GM23248 (cell line): ENCODE results near the gene TLCD3A. TPM values are rescaled to one million over a fixed set of nuclear protein-coding genes. Genes with fewer than 3 reads are reported as not detected.

Experiments used
- DNase-seq: peaks from one replicate; pipeline ENCODE4 v3.0.0-alpha.2; 2015
- H2AFZ ChIP-seq: fragments of 200-600 bp; sonication (generic); 2 replicates; pipeline ENCODE4 v1.6.1; 2016; ENCODE audit warnings: antibody characterized with exemption
- H3F3A ChIP-seq: fragments of 200-600 bp; sonication (generic); 2 replicates; pipeline ENCODE4 v1.6.1; 2016; ENCODE audit warnings: mild to moderate bottlenecking, antibody characterized with exemption, mixed run types; ENCODE audit not compliant: insufficient read depth
- H3K27ac ChIP-seq: fragments of 200-600 bp; sonication (generic); 2 replicates; pipeline ENCODE4 v1.5.1; 2016; ENCODE audit warnings: mild to moderate bottlenecking
- H3K27me3 ChIP-seq: fragments of 200-600 bp; sonication (generic); replicated peaks from 2 replicates; pipeline ENCODE4 v1.6.1; 2016; ENCODE audit warnings: mild to moderate bottlenecking; ENCODE audit not compliant: insufficient read depth
- H3K36me3 ChIP-seq: fragments of 200-600 bp; sonication (generic); 2 replicates; pipeline ENCODE4 v1.6.1; 2016; ENCODE audit warnings: low read depth, mild to moderate bottlenecking
- H3K4me1 ChIP-seq: fragments of 200-600 bp; sonication (generic); 2 replicates; pipeline ENCODE4 v1.6.1; 2016; ENCODE audit warnings: mild to moderate bottlenecking; ENCODE audit not compliant: insufficient read depth
- H3K4me2 ChIP-seq: fragments of 200-600 bp; sonication (generic); one replicate; pipeline ENCODE4 v1.6.1; 2016; ENCODE audit warnings: mild to moderate bottlenecking; ENCODE audit not compliant: unreplicated experiment
- H3K4me3 ChIP-seq: fragments of 200-600 bp; sonication (generic); 2 replicates; pipeline ENCODE4 v1.5.1; 2016; ENCODE audit warnings: mild to moderate bottlenecking
- H3K79me2 ChIP-seq: fragments of 200-600 bp; sonication (generic); 2 replicates; pipeline ENCODE4 v1.6.1; 2016; ENCODE audit warnings: mild to moderate bottlenecking; ENCODE audit not compliant: insufficient read depth
- H3K9ac ChIP-seq: fragments of 200-600 bp; sonication (generic); 2 replicates; pipeline ENCODE4 v1.6.1; 2016; ENCODE audit warnings: mild to moderate bottlenecking
- H3K9me2 ChIP-seq: fragments of 200-600 bp; sonication (generic); 2 replicates; pipeline ENCODE4 v1.6.1; 2016; ENCODE audit warnings: mixed run types, mild to moderate bottlenecking, moderate library complexity; ENCODE audit not compliant: insufficient read depth
- H3K9me3 ChIP-seq: fragments of 200-600 bp; sonication (generic); one replicate; pipeline ENCODE4 v1.6.1; 2017; ENCODE audit warnings: low read depth
- H4K20me1 ChIP-seq: fragments of 200-600 bp; sonication (generic); 2 replicates; pipeline ENCODE4 v1.6.0; 2016; ENCODE audit not compliant: insufficient read depth
- EZH2 ChIP-seq: fragments of 200-600 bp; sonication (generic); IDR thresholded peaks from 2 replicates; pipeline ENCODE4 v1.6.1; 2018; ENCODE audit warnings: antibody characterized with exemption, mild to moderate bottlenecking; ENCODE audit not compliant: insufficient read depth, poor library complexity, severe bottlenecking
- EZH2phosphoT487 ChIP-seq: fragments of 200-600 bp; sonication (generic); IDR thresholded peaks from 2 replicates; pipeline ENCODE4 v1.6.1; 2018; ENCODE audit warnings: antibody characterized with exemption, moderate library complexity, mild to moderate bottlenecking, low read depth; ENCODE audit not compliant: insufficient read depth
- WGBS, 2 experiments: methylation state at CpG; one replicate each; pipeline ENCODE4 v1.1.6; 2015 to 2017; ENCODE audit warnings: low lambda C conversion rate in 2 of 2, low coverage in 1 of 2; ENCODE audit errors: missing lambda C conversion rate in 2 of 2; 5-methylcytosine and 5-hydroxymethylcytosine counted together
- in situ Hi-C: fragments of 300-500 bp; cut with MboI; formaldehyde crosslinking; loops from 2 replicates; pipeline ENCODE4 v1.15.0; 2020
- polyA plus RNA-seq: library from polyadenylated mRNA; unstranded; fragments of >200 nt; fragmentation: Nextera tagmentation; extraction: Ambion mirVana; gene quantifications from 2 replicates; pipeline ENCODE4 v1.2.1, GENCODE V29; 2016
- total RNA-seq: library from RNA; depleted of rRNA; stranded (reverse); fragments of >200 nt; shearing (Covaris generic); gene quantifications from 2 replicates; pipeline ENCODE4 v1.2.3, GENCODE V29; 2014

Gene TLCD3A
- total and polyA plus RNA-seq, 2 experiments from 2014 or later: 42.2 to 56.4 TPM

- H2AFZ ChIP-seq: no peak overlapping the region
- peaks cover 44% of the 10 kb centered on the region for H3K36me3 ChIP-seq
- DNase-seq: no peak
Measured at GRCh38 chr17:773467-774312, 41.3 kb downstream of the TLCD3A start.

GRCh38 chr17:774313-774584 is 41.9 kb downstream of the TLCD3A start:
- no peaks in the 10 kb centered on the region for H3K9me2 ChIP-seq
- no peak overlapping the region for H3K27ac ChIP-seq
- H3K4me3 ChIP-seq: no peak overlapping the region
- in situ Hi-C loops: no loop called here
- H2AFZ ChIP-seq: no peak overlapping the region
- no peak overlapping the region for H3K9ac ChIP-seq
- peaks cover 44% of the 10 kb centered on the region for H3K36me3 ChIP-seq
- H3K79me2 ChIP-seq: peaks cover 17% of the 10 kb centered on the region
- TF ChIP-seq EZH2 (no peak), EZH2phosphoT487 (no peak)
- H3K9me3 ChIP-seq: no peaks in the 10 kb centered on the region
- DNase-seq: no peak
- no peaks in the 10 kb centered on the region for H4K20me1 ChIP-seq
- H3F3A ChIP-seq: no peaks in the 10 kb centered on the region
- H3K4me2 ChIP-seq: no peak overlapping the region
- no peaks in the 10 kb centered on the region for H3K27me3 ChIP-seq
- 82 to 91% methylated on average over 5 of the region's 5 CpGs for WGBS, 2 experiments
- H3K4me1 ChIP-seq: no peaks in the 10 kb centered on the region

More at GRCh38 chr17:773467-774312, 41.3 kb downstream of the TLCD3A start:
- H3K9me3 ChIP-seq: no peaks in the 10 kb centered on the region
- TF ChIP-seq EZH2phosphoT487: no peak
- H3F3A ChIP-seq: no peaks in the 10 kb centered on the region
- no peaks in the 10 kb centered on the region for H4K20me1 ChIP-seq
- H3K4me2 ChIP-seq: no peak overlapping the region
- in situ Hi-C loops: no loop called here
- WGBS, 2 experiments: 92 to 93% methylated on average over 14 of the region's 14 CpGs
- no peak overlapping the region for H3K27ac ChIP-seq
- H3K79me2 ChIP-seq: peaks cover 12% of the 10 kb centered on the region
- no peaks in the 10 kb centered on the region for H3K9me2 ChIP-seq
- H3K4me1 ChIP-seq: no peaks in the 10 kb centered on the region
- H3K27me3 ChIP-seq: no peaks in the 10 kb centered on the region
- H3K9ac ChIP-seq: no peak overlapping the region
- H3K4me3 ChIP-seq: no peak overlapping the region

GRCh38 chr17:778096-778495 is 45.7 kb downstream of the TLCD3A start:
- Histone ChIP-seq H3K4me3 (no peak overlapping the region), H3K9me3 (no peaks in the 10 kb centered on the region), H3K9ac (no peak overlapping the region), H3K27ac (no peak overlapping the region), H3K79me2 (peaks cover 54% of the 10 kb centered on the region), H3K9me2 (no peaks in the 10 kb centered on the region), H3K4me2 (no peak overlapping the region), H3K36me3 (peaks cover 20% of the 10 kb centered on the region; the same call in 1 of the 2 replicates), H3K27me3 (no peaks in the 10 kb centered on the region), H3F3A (no peaks in the 10 kb centered on the region), H4K20me1 (no peaks in the 10 kb centered on the region), H2AFZ (no peak overlapping the region), H3K4me1 (peaks cover 3% of the 10 kb centered on the region)
- TF ChIP-seq EZH2phosphoT487 (no peak), EZH2 (no peak)
- in situ Hi-C loops: no loop called here
- DNase-seq: no peak
- whole genome bisulfite sequencing, 2 experiments: 90 to 93% methylated on average over 11 of the region's 11 CpGs

GRCh38 chr17:781805-782731 is 49.7 kb downstream of the TLCD3A start, which contains the start of the genes GLOD4 and MRM3:
TSS of gene GLOD4 (minus strand) at chr17:782280. CDS start at chr17:782255, 25 bp downstream.
TSS of gene MRM3 (plus strand) at chr17:782353. CDS start at chr17:782379, 26 bp downstream.
- in situ Hi-C loops: no loop called here
- Histone ChIP-seq H3K27ac (peak within 1 kb of the TSS; percentile 78), H3K9me2 (no peaks in the 10 kb centered on the region), H2AFZ (peak within 1 kb of the TSS; percentile 84), H3K27me3 (no peaks in the 10 kb centered on the region), H3K4me3 (peak within 1 kb of the TSS; percentile 94), H3K36me3 (no peaks in the 10 kb centered on the region), H3K4me1 (peaks cover 10% of the 10 kb centered on the region), H4K20me1 (no peaks in the 10 kb centered on the region), H3K9ac (peak within 1 kb of the TSS; percentile 91), H3F3A (no peaks in the 10 kb centered on the region), H3K9me3 (no peaks in the 10 kb centered on the region), H3K4me2 (peak within 1 kb of the TSS; percentile 96), H3K79me2 (peaks cover 94% of the 10 kb centered on the region)
- 0 to 1% methylated on average over 83 to 86 of the region's 87 CpGs for WGBS, 2 experiments
- DNase-seq: peak; percentile 92
- TF ChIP-seq EZH2phosphoT487 (no peak), EZH2 (no peak)
